Inferior parietal cortex (tissue), 1 donor: ENCODE data around the gene COPZ1.
A peak's percentile ranks its signal among the peaks of the same experiment; 100 is the strongest.

ENCODE experiments used
- DNase-seq: peaks from one replicate; pipeline ENCODE4 v3.0.0-alpha.2; 2016; ENCODE audit errors: extremely low spot score

COPZ1 gene

GRCh38 chr12:54358191-54358944, 33.4 kb downstream of the COPZ1 start:
- DNase-seq = peak; percentile 67

GRCh38 chr12:54358945-54359761, 34.2 kb downstream of the COPZ1 start:
- peak; percentile 99 for DNase-seq

- DNase-seq = no peak
Observed at GRCh38 chr12:54359762-54360351, 34.9 kb downstream of the COPZ1 start.

GRCh38 chr12:54360717-54361456, 36.0 kb downstream of the COPZ1 start:
- DNase-seq = peak; percentile 88

GRCh38 chr12:54363047-54363446, 38.1 kb downstream of the COPZ1 start:
- no peak for DNase-seq

- no peak for DNase-seq
Observed at GRCh38 chr12:54363618-54364017, 38.7 kb downstream of the COPZ1 start.

- no peak for DNase-seq
Observed at GRCh38 chr12:54364413-54364812, 39.5 kb downstream of the COPZ1 start, which contains the start of gene GPR84. Gene GPR84 (minus strand): TSS chr12:54364486. CDS start chr12:54363851, 635 bp downstream.

- no peak for DNase-seq
Observed at GRCh38 chr12:54368025-54368708, 43.2 kb downstream of the COPZ1 start.

- peak; percentile 92 for DNase-seq
Observed at GRCh38 chr12:54368709-54369596, 44.0 kb downstream of the COPZ1 start.

- no peak for DNase-seq
Observed at GRCh38 chr12:54369597-54370131, 44.7 kb downstream of the COPZ1 start.

- DNase-seq = peak; percentile 71
Observed at GRCh38 chr12:54370171-54370730, 45.3 kb downstream of the COPZ1 start.

GRCh38 chr12:54371328-54372112, 46.6 kb downstream of the COPZ1 start:
- DNase-seq = no peak

- no peak for DNase-seq
Observed at GRCh38 chr12:54372113-54372806, 47.3 kb downstream of the COPZ1 start.

- DNase-seq = no peak
Observed at GRCh38 chr12:54373649-54374561, 49.0 kb downstream of the COPZ1 start.

- no peak for DNase-seq
Observed at GRCh38 chr12:54374562-54375258, 49.8 kb downstream of the COPZ1 start.

GRCh38 chr12:54375259-54375579, 50.3 kb downstream of the COPZ1 start:
- no peak for DNase-seq

GRCh38 chr12:54376596-54376995, 51.7 kb downstream of the COPZ1 start:
- DNase-seq = no peak
